IMR-90 (cell line): ENCODE results near the gene ZNF879. TPM values are rescaled to one million over a fixed set of nuclear protein-coding genes. Genes with fewer than 3 reads are reported as not detected.

Experiments used
- ATAC-seq: fragments of 200-7000 bp; cut with Tn5 transposase; 2 replicates; pipeline ENCODE4 v1.9.1; 2020; ENCODE audit warnings: low read depth, mild to moderate bottlenecking, moderate library complexity
- BruUV-seq: library from RNA; stranded (reverse); fragments of 400-500 nt; replicated peaks from 2 replicates; lab custom pipeline; 2021; lab: Mats Ljungman, UMichigan
- CTCF ChIA-PET: fragments of 300-600 bp; formaldehyde crosslinking; extraction: SDS; loops from one replicate; lab custom pipeline; 2021; ENCODE audit warnings: antibody characterized with exemption; lab: Yijun Ruan, JAX
- POLR2A ChIA-PET: fragments of 300-600 bp; sonication (Branson Sonifier 250); formaldehyde crosslinking; loops from one replicate; lab custom pipeline; 2022; ENCODE audit warnings: antibody characterized with exemption; ENCODE audit not compliant: unreplicated experiment; lab: Charles Lee
- DNase-seq: peaks from one replicate; pipeline ENCODE4 v3.0.0; 2013
- H2AFZ ChIP-seq: replicated peaks from 2 replicates; pipeline ENCODE3; 2013; ENCODE audit warnings: low read length, mild to moderate bottlenecking; ENCODE audit not compliant: poor library complexity
- H2AK5ac ChIP-seq: 2 replicates; pipeline ENCODE4 v1.6.1; 2013; ENCODE audit warnings: low read depth, low read length, inconsistent platforms
- H2AK9ac ChIP-seq: replicated peaks from 2 replicates; pipeline ENCODE3; 2013; ENCODE audit warnings: mild to moderate bottlenecking, low read depth, low read length, moderate library complexity; ENCODE audit not compliant: poor library complexity
- H2BK120ac ChIP-seq: 2 replicates; pipeline ENCODE4 v1.6.1; 2013; ENCODE audit warnings: low read depth, low read length, inconsistent platforms
- H2BK15ac ChIP-seq: 3 replicates; pipeline ENCODE4 v1.6.1; 2013; ENCODE audit warnings: low read depth, low read length, inconsistent platforms
- H2BK20ac ChIP-seq: 2 replicates; pipeline ENCODE4 v1.6.1; 2013; ENCODE audit warnings: low read depth, mild to moderate bottlenecking, inconsistent platforms, low read length, moderate library complexity
- H2BK5ac ChIP-seq: 2 replicates; pipeline ENCODE4 v1.6.1; 2013; ENCODE audit warnings: mild to moderate bottlenecking, low read depth, low read length, inconsistent platforms; ENCODE audit not compliant: poor library complexity, severe bottlenecking
- H3K14ac ChIP-seq: replicated peaks from 2 replicates; pipeline ENCODE4 v1.6.1; 2013; ENCODE audit warnings: low read depth, low read length, inconsistent platforms
- H3K18ac ChIP-seq: 2 replicates; pipeline ENCODE4 v1.6.1; 2013; ENCODE audit warnings: low read depth, low read length, control low read depth
- H3K23ac ChIP-seq: 2 replicates; pipeline ENCODE4 v1.6.1; 2013; ENCODE audit warnings: low read depth, low read length, inconsistent platforms
- H3K27ac ChIP-seq: 2 replicates; pipeline ENCODE4 v1.5.1; 2013; ENCODE audit warnings: mild to moderate bottlenecking, control low read depth, low read length; ENCODE audit not compliant: insufficient read depth
- H3K27me3 ChIP-seq: 2 replicates; pipeline ENCODE4 v1.6.1; 2013; ENCODE audit warnings: low read length; ENCODE audit not compliant: control insufficient read depth, insufficient read depth
- H3K36me3 ChIP-seq: 2 replicates; pipeline ENCODE4 v1.6.1; 2013; ENCODE audit warnings: low read length, mixed read lengths; ENCODE audit not compliant: control insufficient read depth, insufficient read depth
- H3K4ac ChIP-seq: 2 replicates; pipeline ENCODE4 v1.6.1; 2013; ENCODE audit warnings: low read depth, low read length, inconsistent platforms
- H3K4me1 ChIP-seq: 2 replicates; pipeline ENCODE4 v1.6.1; 2013; ENCODE audit warnings: low read length, mixed read lengths; ENCODE audit not compliant: control insufficient read depth, insufficient read depth
- H3K4me2 ChIP-seq: 2 replicates; pipeline ENCODE4 v1.6.1; 2013; ENCODE audit warnings: low read depth, mild to moderate bottlenecking, control low read depth, low read length, moderate library complexity
- H3K4me3 ChIP-seq: 2 replicates; pipeline ENCODE4 v1.5.1; 2013; ENCODE audit warnings: low read depth, mild to moderate bottlenecking, control low read depth, low read length, moderate library complexity; ENCODE audit not compliant: insufficient read depth
- H3K56ac ChIP-seq: 2 replicates; pipeline ENCODE4 v1.6.1; 2013; ENCODE audit warnings: low read length, inconsistent platforms; ENCODE audit not compliant: insufficient read depth; ENCODE audit errors: extremely low read depth
- H3K79me1 ChIP-seq, 2 experiments: 2 replicates each; pipeline ENCODE4 v1.6.1; 2013; ENCODE audit warnings: low read length in 2 of 2, inconsistent platforms in 1 of 2, low read depth in 1 of 2
- H3K9ac ChIP-seq: 2 replicates; pipeline ENCODE4 v1.6.1; 2013; ENCODE audit warnings: low read depth, low read length, control low read depth
- H3K9me1 ChIP-seq: 2 replicates; pipeline ENCODE4 v1.6.1; 2013; ENCODE audit warnings: low read length, inconsistent platforms; ENCODE audit not compliant: insufficient read depth
- H3K9me3 ChIP-seq: 2 replicates; pipeline ENCODE4 v1.6.1; 2013; ENCODE audit warnings: low read length; ENCODE audit not compliant: control insufficient read depth, insufficient read depth
- H4K20me1 ChIP-seq: 2 replicates; pipeline ENCODE4 v1.6.1; 2013; ENCODE audit warnings: low read length, inconsistent platforms; ENCODE audit not compliant: insufficient read depth
- H4K5ac ChIP-seq: 2 replicates; pipeline ENCODE4 v1.6.1; 2013; ENCODE audit warnings: mild to moderate bottlenecking, low read depth, low read length, control low read depth
- H4K8ac ChIP-seq, 2 experiments: 2 replicates each; pipeline ENCODE4 v1.6.1; 2013; ENCODE audit warnings: low read depth in 2 of 2, low read length in 2 of 2, control low read depth in 1 of 2, inconsistent platforms in 1 of 2
- H4K91ac ChIP-seq: 2 replicates; pipeline ENCODE4 v1.6.1; 2013; ENCODE audit warnings: low read depth, low read length, inconsistent platforms; ENCODE audit not compliant: insufficient read depth
- CEBPB ChIP-seq: IDR thresholded peaks from 2 replicates; pipeline ENCODE4 v1.6.1; 2012; ENCODE audit warnings: low read depth, low read length, improper control_type of control experiment
- FOS ChIP-seq: fragments of 150-350 bp; IDR thresholded peaks from 2 replicates; pipeline ENCODE4 v1.6.1; 2016; ENCODE audit warnings: low read depth, low read length
- MAZ ChIP-seq: IDR thresholded peaks from 2 replicates; pipeline ENCODE4 v1.6.1; 2012; ENCODE audit warnings: low read depth, mild to moderate bottlenecking, low read length, improper control_type of control experiment, moderate library complexity, borderline replicate concordance
- RAD21 ChIP-seq: IDR thresholded peaks from 2 replicates; pipeline ENCODE4 v1.6.1; 2012; ENCODE audit warnings: low read length, improper control_type of control experiment
- RCOR1 ChIP-seq: IDR thresholded peaks from 2 replicates; pipeline ENCODE4 v1.6.1; 2012; ENCODE audit warnings: mild to moderate bottlenecking, low read length, improper control_type of control experiment; ENCODE audit not compliant: insufficient replicate concordance
- RFX5 ChIP-seq: IDR thresholded peaks from 2 replicates; pipeline ENCODE4 v1.8.0; 2012; ENCODE audit warnings: low read depth, mild to moderate bottlenecking, low read length, moderate library complexity
- SMC3 ChIP-seq: fragments of 150-350 bp; IDR thresholded peaks from 2 replicates; pipeline ENCODE4 v1.6.1; 2016; ENCODE audit warnings: low read depth, mild to moderate bottlenecking, antibody characterized with exemption, low read length, moderate library complexity
- WGBS, 2 experiments: methylation state at CpG; one replicate each; pipeline versions ENCODE4 v1.1.5 to v1.1.7; 2013; ENCODE audit warnings: missing lambda C conversion rate in 2 of 2; ENCODE audit not compliant: insufficient read length in 1 of 2; ENCODE audit errors: extremely low coverage in 2 of 2; 5-methylcytosine and 5-hydroxymethylcytosine counted together
- dilution Hi-C: fragments of 300-500 bp; cut with HindIII; formaldehyde crosslinking; loops from one replicate; pipeline ENCODE4 v1.14.3; 2018; ENCODE audit warnings: low sequenced_read_pairs; ENCODE audit not compliant: unreplicated experiment
- in situ Hi-C: fragments of 300-500 bp; cut with MboI; formaldehyde crosslinking; loops from 3 replicates; pipeline ENCODE4 v1.14.3; 2019; ENCODE audit warnings: low sequenced_read_pairs, inconsistent platforms, mixed read lengths
- intact Hi-C: fragments of 100-400 bp; cut with micrococcal nuclease; formaldehyde crosslinking; loops from 2 replicates; pipeline ENCODE4 v1.10.0; 2022
- polyA plus RNA-seq, 3 experiments: library from polyadenylated mRNA; depleted of rRNA; stranded (reverse); fragments of >200 nt; gene quantifications; 2 replicates each; pipeline ENCODE4 v1.2.3, GENCODE V29; 2012; ENCODE audit warnings: low replicate concordance in 1 of 3
- total RNA-seq: library from RNA; depleted of rRNA; stranded (reverse); fragments of >200 nt; gene quantifications from 2 replicates; pipeline ENCODE4 v1.2.3, GENCODE V29; 2012
- TF ChIP-seq, protein P1 (sequence below): fragments of 150-350 bp; IDR thresholded peaks from 2 replicates; pipeline ENCODE4 v1.6.1; 2016; ENCODE audit warnings: low read depth, mild to moderate bottlenecking, low read length, moderate library complexity, borderline replicate concordance

ZNF879 gene
- total and polyA plus RNA-seq, 2 of the 4 experiments (the other 2 are of a cell fraction) = 1.4 to 3.4 TPM

DNA sequence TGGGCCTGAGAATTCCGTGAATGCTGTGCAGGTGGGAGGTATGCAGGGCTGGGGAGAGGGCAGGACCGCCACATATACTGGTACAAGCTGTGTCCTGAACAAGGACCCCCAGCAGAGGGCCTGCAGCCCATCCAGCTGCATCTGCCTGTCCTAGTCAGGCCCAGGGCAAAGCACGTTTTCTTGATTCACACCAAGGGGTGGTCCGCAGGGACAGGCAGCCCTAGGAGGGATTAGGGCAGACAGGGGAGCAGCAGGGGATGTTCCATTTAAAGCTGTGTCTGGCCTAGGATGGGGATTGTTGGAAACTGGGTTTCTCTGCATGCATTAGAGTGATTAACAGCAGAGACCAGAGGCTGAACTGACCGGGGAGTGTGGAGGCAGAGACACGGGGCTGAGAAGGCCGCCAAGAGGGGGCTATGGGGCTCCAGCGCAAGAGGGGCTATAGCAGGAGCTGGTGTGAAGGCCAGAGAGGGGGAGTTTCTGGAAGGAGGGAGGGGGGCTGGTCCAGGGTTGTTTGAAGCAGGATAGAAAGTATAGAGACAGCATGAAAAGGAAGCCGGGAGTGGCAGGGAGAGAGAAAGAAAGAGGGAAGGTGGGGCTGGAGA is 31.2 kb upstream of the ZNF879 start:
- no peak for TF ChIP-seq MAZ
- TF ChIP-seq RCOR1 = no peak
- TF ChIP-seq RAD21 = no peak
- TF ChIP-seq RFX5 = no peak
- TF ChIP-seq SMC3 = no peak
- no peak for TF ChIP-seq CEBPB
- TF ChIP-seq FOS = no peak
- TF ChIP-seq, protein P1, sequence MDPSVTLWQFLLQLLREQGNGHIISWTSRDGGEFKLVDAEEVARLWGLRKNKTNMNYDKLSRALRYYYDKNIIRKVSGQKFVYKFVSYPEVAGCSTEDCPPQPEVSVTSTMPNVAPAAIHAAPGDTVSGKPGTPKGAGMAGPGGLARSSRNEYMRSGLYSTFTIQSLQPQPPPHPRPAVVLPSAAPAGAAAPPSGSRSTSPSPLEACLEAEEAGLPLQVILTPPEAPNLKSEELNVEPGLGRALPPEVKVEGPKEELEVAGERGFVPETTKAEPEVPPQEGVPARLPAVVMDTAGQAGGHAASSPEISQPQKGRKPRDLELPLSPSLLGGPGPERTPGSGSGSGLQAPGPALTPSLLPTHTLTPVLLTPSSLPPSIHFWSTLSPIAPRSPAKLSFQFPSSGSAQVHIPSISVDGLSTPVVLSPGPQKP = no peak
- Histone ChIP-seq H3K4me1 (no peaks in the 10 kb centered on the region), H3K27ac (no peak overlapping the region), H3K79me1 (no peaks in the 10 kb centered on the region), H3K4me2 (no peak overlapping the region), H3K9me3 (peaks cover 55% of the 10 kb centered on the region), H2AK9ac (no peak overlapping the region), H3K4ac (no peak overlapping the region), H3K18ac (no peak overlapping the region), H4K8ac (no peak overlapping the region), H4K20me1 (no peaks in the 10 kb centered on the region), H3K9ac (no peak overlapping the region), H2AK5ac (no peak overlapping the region), H2BK5ac (no peak overlapping the region), H4K91ac (no peak overlapping the region), H3K36me3 (no peaks in the 10 kb centered on the region), H3K4me3 (no peak overlapping the region), H3K14ac (no peak overlapping the region), H3K23ac (no peak overlapping the region), H3K9me1 (no peaks in the 10 kb centered on the region), H2BK20ac (no peak overlapping the region), H2BK120ac (no peak overlapping the region), H2AFZ (no peak overlapping the region), H2BK15ac (no peak overlapping the region), H4K5ac (no peak overlapping the region), H3K56ac (no peak overlapping the region), H3K27me3 (peaks cover 2% of the 10 kb centered on the region; the same call in 1 of the 2 replicates)
- POLR2A ChIA-PET = no interaction called here
- WGBS, 2 experiments = 80% methylated on average over 1 of the region's 9 CpGs; no CpG with 5 or more reads in 1 of the 2 experiments
- ATAC-seq = no peak
- dilution Hi-C loops (no loop called here), intact Hi-C loops (no loop called here), in situ Hi-C loops (no loop called here)
- BruUV-seq = no TSS peak
- CTCF ChIA-PET = no interaction called here
- DNase-seq = no peak
